HEK293 (cell line): ENCODE measurements around the gene CYP27B1.

ENCODE experiments used
- BCL11A ChIP-seq: fragments of 450-650 bp; formaldehyde crosslinking; IDR thresholded peaks from 2 replicates; pipeline ENCODE4 v1.5.1; 2016; ENCODE audit warnings: low read depth, missing biosample characterization, missing genetic modification characterization
- BCL6B ChIP-seq: fragments of 450-650 bp; formaldehyde crosslinking; IDR thresholded peaks from 2 replicates; pipeline ENCODE4 v1.5.1; 2017; ENCODE audit warnings: missing biosample characterization, missing genetic modification characterization
- CTCF ChIP-seq: fragments of 450-650 bp; formaldehyde crosslinking; IDR thresholded peaks from 2 replicates; pipeline ENCODE4 v1.5.1; 2016; ENCODE audit warnings: missing biosample characterization, missing genetic modification characterization
- KLF17 ChIP-seq: fragments of 450-650 bp; formaldehyde crosslinking; IDR thresholded peaks from 2 replicates; pipeline ENCODE4 v1.5.1; 2016; ENCODE audit warnings: missing biosample characterization, missing genetic modification characterization
- KLF8 ChIP-seq: fragments of 450-650 bp; formaldehyde crosslinking; IDR thresholded peaks from 2 replicates; pipeline ENCODE4 v1.5.1; 2016; ENCODE audit warnings: missing biosample characterization, missing genetic modification characterization
- PRDM10 ChIP-seq: fragments of 450-650 bp; formaldehyde crosslinking; IDR thresholded peaks from 2 replicates; pipeline ENCODE4 v1.5.1; 2016; ENCODE audit warnings: missing biosample characterization, missing genetic modification characterization
- REST ChIP-seq: fragments of 450-650 bp; formaldehyde crosslinking; IDR thresholded peaks from 2 replicates; pipeline ENCODE4 v1.5.1; 2016; ENCODE audit warnings: missing biosample characterization, missing genetic modification characterization
- SETDB1 ChIP-seq: IDR thresholded peaks from one replicate; pipeline ENCODE4 v1.6.1; 2017; ENCODE audit warnings: mild to moderate bottlenecking, low read length, moderate library complexity, mixed read lengths; ENCODE audit not compliant: insufficient read length
- ZNF23 ChIP-seq: fragments of 450-650 bp; formaldehyde crosslinking; IDR thresholded peaks from 2 replicates; pipeline ENCODE4 v1.5.1; 2016; ENCODE audit warnings: missing biosample characterization, missing genetic modification characterization, borderline replicate concordance
- ZNF24 ChIP-seq: fragments of 450-650 bp; formaldehyde crosslinking; IDR thresholded peaks from 2 replicates; pipeline ENCODE4 v1.5.1; 2016; ENCODE audit warnings: missing biosample characterization, missing genetic modification characterization
- ZNF394 ChIP-seq: fragments of 450-650 bp; formaldehyde crosslinking; IDR thresholded peaks from 2 replicates; pipeline ENCODE4 v1.5.1; 2016; ENCODE audit warnings: missing biosample characterization, missing genetic modification characterization, mild to moderate bottlenecking, moderate library complexity, borderline replicate concordance
- ZNF501 ChIP-seq: fragments of 450-650 bp; formaldehyde crosslinking; IDR thresholded peaks from 2 replicates; pipeline ENCODE4 v1.5.1; 2016; ENCODE audit warnings: missing biosample characterization, missing genetic modification characterization
- ZNF560 ChIP-seq: fragments of 450-650 bp; formaldehyde crosslinking; IDR thresholded peaks from 2 replicates; pipeline ENCODE4 v1.5.1; 2017; ENCODE audit warnings: missing biosample characterization, missing genetic modification characterization, borderline replicate concordance

- TF ChIP-seq CTCF: no peak
- no peak for TF ChIP-seq ZNF23
- TF ChIP-seq PRDM10: no peak
- TF ChIP-seq REST (tag by site-specific recombination): no peak
- no peak for TF ChIP-seq ZNF501 (tag by site-specific recombination)
- TF ChIP-seq ZNF560 (tag by site-specific recombination): no peak
- TF ChIP-seq KLF17 (tag by site-specific recombination): no peak
- TF ChIP-seq ZNF394 (tag by site-specific recombination): no peak
- TF ChIP-seq BCL6B: no peak
- no peak for TF ChIP-seq BCL11A (tag by site-specific recombination)
- no peak for TF ChIP-seq KLF8 (tag by site-specific recombination)
- no peak for TF ChIP-seq SETDB1
- no peak for TF ChIP-seq ZNF24
Measured at GRCh38 chr12:57731411-57732080, 35.3 kb downstream of the CYP27B1 start.
